ENCODE measurements around the gene RFNG. TPM values are rescaled to one million over a fixed set of nuclear protein-coding genes. Genes with fewer than 3 reads are reported as not detected.

Gene RFNG
- total and polyA plus RNA-seq, 2 of the 13 experiments (the other 11 are each of a cell fraction or from before 2014, with no cell fraction given) = 61.4 to 64.0 TPM

DNA sequence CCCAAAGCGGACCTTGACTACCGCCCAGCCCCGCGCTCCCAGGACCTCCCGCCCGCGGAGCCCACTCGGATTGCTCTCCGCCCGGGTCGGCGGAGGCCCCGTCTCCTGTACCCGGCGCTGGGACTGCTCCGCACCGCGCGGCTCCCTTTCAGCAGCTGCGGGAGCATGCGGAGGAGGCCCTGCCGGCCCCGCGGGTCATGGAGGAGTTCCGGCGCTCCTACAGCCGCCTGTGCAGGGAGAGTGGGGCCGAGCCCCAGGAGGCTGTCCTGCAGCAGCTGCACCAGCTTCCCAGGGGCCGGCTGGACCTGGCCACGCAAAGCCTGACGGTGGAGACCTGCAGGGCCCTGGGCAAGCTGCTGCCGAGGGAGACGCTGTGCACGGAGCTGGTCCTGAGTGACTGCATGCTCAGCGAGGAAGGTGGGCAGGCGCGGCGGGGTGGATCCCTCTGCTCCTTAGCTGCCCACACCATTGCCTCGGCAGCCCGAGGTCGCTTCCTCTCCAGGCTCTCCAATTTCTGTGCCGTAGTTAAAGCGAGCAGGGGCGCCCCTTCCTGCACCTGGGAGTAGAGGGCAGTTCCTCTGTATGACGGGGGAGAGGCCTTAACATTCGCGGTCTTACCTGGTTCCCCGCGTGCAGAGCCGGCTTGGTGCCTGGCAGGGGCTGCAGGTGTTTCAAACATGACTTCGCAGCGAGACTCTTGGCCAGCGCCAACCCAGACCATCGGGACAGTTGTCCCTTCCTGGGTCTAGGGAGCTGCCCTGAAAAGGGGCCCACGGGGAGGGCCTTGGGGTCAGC lies 28.0 kb downstream of the RFNG start (continued):
- TF ChIP-seq MYNN (CRISPR knock-in tag; IDR thresholded peaks at IDR 0.05; ENCODE audit: low read depth) (no peak), CEBPG (CRISPR knock-in tag; IDR thresholded peaks at IDR 0.05) (no peak), ZNF3 (CRISPR knock-in tag; IDR thresholded peaks at IDR 0.05) (no peak), RELA (CRISPR knock-in tag; IDR thresholded peaks at IDR 0.05) (0 out of 2 replicates have a peak, but pooled peaks have one; percentile 17), SAP130 (CRISPR knock-in tag; IDR thresholded peaks at IDR 0.05; ENCODE audit: low read depth) (peak; percentile 68), NFIB (CRISPR knock-in tag; IDR thresholded peaks at IDR 0.05; ENCODE audit: borderline replicate concordance) (0 out of 2 replicates have a peak, but pooled peaks have one; percentile 68), FIP1L1 (IDR thresholded peaks at IDR 0.05; ENCODE audit: borderline replicate concordance, insufficient read depth, low read depth, low read length) (0 out of 2 replicates have a peak, but pooled peaks have one; percentile 9), HOXA9 (CRISPR knock-in tag; IDR thresholded peaks at IDR 0.05; ENCODE audit: borderline replicate concordance) (no peak; the same call in 1 of the 2 replicates), ZNF879 (CRISPR knock-in tag; IDR thresholded peaks at IDR 0.05) (0 out of 2 replicates have a peak, but pooled peaks have one; percentile 13), ZNF781 (CRISPR knock-in tag; IDR thresholded peaks at IDR 0.05; ENCODE audit: borderline replicate concordance, not compliant biosample characterization) (no peak), ZNF274 (CRISPR knock-in tag; IDR thresholded peaks at IDR 0.05) (peak; percentile 32), TBX2 (CRISPR knock-in tag; IDR thresholded peaks at IDR 0.05; ENCODE audit: borderline replicate concordance) (peak; percentile 47; the same call in 1 of the 2 replicates), FOXO1 (CRISPR knock-in tag; IDR thresholded peaks at IDR 0.05) (no peak), ZNF615 (CRISPR knock-in tag; IDR thresholded peaks at IDR 0.05; ENCODE audit: borderline replicate concordance) (no peak), ZFP37 (CRISPR knock-in tag; IDR thresholded peaks at IDR 0.05; ENCODE audit: borderline replicate concordance) (no peak), ZNF33A (CRISPR knock-in tag; IDR thresholded peaks at IDR 0.05; ENCODE audit: borderline replicate concordance) (no peak), SETDB1 (CRISPR knock-in tag; IDR thresholded peaks at IDR 0.05; ENCODE audit: borderline replicate concordance) (no peak), ZNF850 (CRISPR knock-in tag; conservative IDR thresholded peaks at IDR 0.05) (no peak), AGO2 (optimal IDR thresholded peaks at IDR 0.05; ENCODE audit: low read depth, low read length) (peak; percentile 99), ZNF589 (CRISPR knock-in tag; conservative IDR thresholded peaks at IDR 0.05) (peak; percentile 56; the same call in 1 of the 2 replicates), RNF2 (conservative IDR thresholded peaks at IDR 0.05; ENCODE audit: low read depth) (peak; percentile 87)
- TF ChIP-seq, protein P1, sequence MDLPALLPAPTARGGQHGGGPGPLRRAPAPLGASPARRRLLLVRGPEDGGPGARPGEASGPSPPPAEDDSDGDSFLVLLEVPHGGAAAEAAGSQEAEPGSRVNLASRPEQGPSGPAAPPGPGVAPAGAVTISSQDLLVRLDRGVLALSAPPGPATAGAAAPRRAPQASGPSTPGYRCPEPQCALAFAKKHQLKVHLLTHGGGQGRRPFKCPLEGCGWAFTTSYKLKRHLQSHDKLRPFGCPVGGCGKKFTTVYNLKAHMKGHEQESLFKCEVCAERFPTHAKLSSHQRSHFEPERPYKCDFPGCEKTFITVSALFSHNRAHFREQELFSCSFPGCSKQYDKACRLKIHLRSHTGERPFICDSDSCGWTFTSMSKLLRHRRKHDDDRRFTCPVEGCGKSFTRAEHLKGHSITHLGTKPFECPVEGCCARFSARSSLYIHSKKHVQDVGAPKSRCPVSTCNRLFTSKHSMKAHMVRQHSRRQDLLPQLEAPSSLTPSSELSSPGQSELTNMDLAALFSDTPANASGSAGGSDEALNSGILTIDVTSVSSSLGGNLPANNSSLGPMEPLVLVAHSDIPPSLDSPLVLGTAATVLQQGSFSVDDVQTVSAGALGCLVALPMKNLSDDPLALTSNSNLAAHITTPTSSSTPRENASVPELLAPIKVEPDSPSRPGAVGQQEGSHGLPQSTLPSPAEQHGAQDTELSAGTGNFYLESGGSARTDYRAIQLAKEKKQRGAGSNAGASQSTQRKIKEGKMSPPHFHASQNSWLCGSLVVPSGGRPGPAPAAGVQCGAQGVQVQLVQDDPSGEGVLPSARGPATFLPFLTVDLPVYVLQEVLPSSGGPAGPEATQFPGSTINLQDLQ (CRISPR knock-in tag; IDR thresholded peaks at IDR 0.05) = peak; percentile 61; the same call in 1 of the 2 replicates
- TF ChIP-seq, protein P2, sequence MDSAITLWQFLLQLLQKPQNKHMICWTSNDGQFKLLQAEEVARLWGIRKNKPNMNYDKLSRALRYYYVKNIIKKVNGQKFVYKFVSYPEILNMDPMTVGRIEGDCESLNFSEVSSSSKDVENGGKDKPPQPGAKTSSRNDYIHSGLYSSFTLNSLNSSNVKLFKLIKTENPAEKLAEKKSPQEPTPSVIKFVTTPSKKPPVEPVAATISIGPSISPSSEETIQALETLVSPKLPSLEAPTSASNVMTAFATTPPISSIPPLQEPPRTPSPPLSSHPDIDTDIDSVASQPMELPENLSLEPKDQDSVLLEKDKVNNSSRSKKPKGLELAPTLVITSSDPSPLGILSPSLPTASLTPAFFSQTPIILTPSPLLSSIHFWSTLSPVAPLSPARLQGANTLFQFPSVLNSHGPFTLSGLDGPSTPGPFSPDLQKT (CRISPR knock-in tag; IDR thresholded peaks at IDR 0.05; ENCODE audit: borderline replicate concordance) = no peak
- TF ChIP-seq, protein P3, sequence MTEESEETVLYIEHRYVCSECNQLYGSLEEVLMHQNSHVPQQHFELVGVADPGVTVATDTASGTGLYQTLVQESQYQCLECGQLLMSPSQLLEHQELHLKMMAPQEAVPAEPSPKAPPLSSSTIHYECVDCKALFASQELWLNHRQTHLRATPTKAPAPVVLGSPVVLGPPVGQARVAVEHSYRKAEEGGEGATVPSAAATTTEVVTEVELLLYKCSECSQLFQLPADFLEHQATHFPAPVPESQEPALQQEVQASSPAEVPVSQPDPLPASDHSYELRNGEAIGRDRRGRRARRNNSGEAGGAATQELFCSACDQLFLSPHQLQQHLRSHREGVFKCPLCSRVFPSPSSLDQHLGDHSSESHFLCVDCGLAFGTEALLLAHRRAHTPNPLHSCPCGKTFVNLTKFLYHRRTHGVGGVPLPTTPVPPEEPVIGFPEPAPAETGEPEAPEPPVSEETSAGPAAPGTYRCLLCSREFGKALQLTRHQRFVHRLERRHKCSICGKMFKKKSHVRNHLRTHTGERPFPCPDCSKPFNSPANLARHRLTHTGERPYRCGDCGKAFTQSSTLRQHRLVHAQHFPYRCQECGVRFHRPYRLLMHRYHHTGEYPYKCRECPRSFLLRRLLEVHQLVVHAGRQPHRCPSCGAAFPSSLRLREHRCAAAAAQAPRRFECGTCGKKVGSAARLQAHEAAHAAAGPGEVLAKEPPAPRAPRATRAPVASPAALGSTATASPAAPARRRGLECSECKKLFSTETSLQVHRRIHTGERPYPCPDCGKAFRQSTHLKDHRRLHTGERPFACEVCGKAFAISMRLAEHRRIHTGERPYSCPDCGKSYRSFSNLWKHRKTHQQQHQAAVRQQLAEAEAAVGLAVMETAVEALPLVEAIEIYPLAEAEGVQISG (CRISPR knock-in tag; IDR thresholded peaks at IDR 0.05) = no peak; the same call in 1 of the 2 replicates
